DMS 273 (cell line): ENCODE results near the gene PARL.

Source experiments
- DNase-seq: peaks from one replicate; lab custom pipeline; 2025; ENCODE audit not compliant: unreplicated experiment; lab: John Stamatoyannopoulos, UW

The PARL gene

DNA sequence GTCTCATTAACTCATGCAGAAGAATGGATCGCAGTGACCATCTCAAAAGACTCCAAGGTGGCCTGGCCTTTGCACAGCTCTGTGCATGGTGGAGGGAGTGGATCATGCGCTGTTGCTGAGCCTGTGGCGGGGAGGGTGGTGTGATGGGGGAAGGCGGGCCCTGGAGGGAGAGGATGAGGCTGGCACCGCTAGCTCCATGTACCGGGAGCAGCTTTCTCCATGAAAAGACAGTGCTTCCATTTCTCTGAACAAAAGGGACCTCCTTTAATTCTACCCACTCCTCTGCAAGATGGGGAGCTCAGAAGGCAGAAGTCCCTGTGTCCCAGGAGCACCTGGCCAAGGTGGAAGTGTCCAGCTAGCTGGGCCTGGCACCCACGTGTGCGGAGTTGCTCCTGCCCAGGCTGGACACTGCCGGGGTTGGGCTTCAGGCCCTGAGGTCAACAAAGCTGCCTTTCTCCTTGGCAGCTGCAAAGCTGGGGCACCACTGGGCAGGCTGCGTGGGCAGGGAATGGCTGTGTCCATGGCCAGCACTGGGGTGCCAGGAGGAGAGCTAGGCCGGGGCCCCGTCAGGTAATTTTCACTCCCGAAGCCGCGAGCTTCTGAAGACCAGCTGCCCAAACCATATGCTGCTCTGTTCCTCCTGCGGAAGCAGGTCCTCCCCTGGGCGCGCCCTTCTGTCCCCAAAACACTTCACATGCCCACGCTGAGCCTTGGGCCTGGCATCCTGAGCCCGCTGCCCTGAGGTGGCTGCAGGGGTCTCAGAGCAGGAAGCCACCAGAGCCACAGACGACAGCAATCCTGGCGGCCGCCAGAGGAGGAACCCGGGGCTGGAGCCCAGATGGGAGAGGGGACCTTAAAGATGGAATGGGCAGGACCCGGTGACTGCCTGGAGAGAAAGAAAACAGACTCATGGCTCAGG, 65.7 kb downstream of the PARL start:
- DNase-seq: peak; percentile 81

- no peak for DNase-seq
These were observed 66.5 kb downstream of the PARL start for GRCh38 chr3:183818041-183818620.

GRCh38 chr3:183817639-183818038, 67.0 kb downstream of the PARL start:
- peak; percentile 70 for DNase-seq

GRCh38 chr3:183816681-183817510, 67.8 kb downstream of the PARL start:
- DNase-seq: peak; percentile 70

DNA sequence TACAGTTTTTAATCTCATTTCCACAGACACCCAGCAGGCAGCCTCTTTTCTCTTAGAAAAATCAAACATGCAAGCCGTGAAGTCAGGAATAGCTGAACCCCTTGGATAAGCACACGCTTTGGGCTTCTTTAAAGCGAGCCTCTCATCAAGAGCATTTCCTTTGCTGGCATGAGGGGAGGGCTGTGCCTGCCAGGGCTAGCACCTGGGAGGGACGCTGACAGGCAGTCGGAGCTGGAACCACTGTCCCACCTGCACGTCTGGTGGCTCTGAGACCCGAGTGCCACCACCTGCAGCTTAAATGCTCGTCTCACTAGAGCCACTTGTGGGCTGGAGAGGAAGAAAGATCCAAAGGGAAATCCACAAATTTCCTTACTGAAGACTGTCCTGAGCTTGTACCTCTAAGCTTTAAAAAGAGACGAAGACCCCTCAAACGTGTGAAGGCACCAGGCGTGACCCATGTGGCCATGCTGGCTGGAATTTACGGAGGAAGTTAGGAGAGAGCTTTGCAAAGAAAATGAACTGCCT, 68.7 kb downstream of the PARL start:
- no peak for DNase-seq

GRCh38 chr3:183815563-183815940, 69.1 kb downstream of the PARL start:
- DNase-seq: no peak

DNA sequence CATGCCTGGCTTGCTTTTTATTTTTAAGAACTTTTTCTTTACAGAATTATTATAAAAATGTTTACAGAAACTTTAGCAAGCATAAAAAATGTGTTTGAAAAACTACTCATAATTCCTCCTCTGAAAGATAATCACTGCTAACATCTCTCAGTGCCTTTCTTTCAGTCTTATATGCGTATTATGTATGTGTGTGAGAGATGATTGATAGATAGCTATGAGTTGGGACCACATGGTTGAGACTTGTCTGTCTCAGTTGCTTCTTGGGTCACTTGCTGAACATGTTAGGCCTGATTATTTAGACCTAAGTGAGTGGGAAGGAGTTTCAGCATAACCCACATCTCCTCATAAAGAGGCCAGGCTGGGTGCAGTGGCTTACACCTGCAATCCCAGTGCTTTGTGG, 70.4 kb downstream of the PARL start:
- no peak for DNase-seq

- peak; percentile 81 for DNase-seq
These were observed 71.8 kb downstream of the PARL start for GRCh38 chr3:183812761-183813445.

- DNase-seq: no peak
These were observed 73.0 kb downstream of the PARL start for GRCh38 chr3:183811638-183812037.

DNA sequence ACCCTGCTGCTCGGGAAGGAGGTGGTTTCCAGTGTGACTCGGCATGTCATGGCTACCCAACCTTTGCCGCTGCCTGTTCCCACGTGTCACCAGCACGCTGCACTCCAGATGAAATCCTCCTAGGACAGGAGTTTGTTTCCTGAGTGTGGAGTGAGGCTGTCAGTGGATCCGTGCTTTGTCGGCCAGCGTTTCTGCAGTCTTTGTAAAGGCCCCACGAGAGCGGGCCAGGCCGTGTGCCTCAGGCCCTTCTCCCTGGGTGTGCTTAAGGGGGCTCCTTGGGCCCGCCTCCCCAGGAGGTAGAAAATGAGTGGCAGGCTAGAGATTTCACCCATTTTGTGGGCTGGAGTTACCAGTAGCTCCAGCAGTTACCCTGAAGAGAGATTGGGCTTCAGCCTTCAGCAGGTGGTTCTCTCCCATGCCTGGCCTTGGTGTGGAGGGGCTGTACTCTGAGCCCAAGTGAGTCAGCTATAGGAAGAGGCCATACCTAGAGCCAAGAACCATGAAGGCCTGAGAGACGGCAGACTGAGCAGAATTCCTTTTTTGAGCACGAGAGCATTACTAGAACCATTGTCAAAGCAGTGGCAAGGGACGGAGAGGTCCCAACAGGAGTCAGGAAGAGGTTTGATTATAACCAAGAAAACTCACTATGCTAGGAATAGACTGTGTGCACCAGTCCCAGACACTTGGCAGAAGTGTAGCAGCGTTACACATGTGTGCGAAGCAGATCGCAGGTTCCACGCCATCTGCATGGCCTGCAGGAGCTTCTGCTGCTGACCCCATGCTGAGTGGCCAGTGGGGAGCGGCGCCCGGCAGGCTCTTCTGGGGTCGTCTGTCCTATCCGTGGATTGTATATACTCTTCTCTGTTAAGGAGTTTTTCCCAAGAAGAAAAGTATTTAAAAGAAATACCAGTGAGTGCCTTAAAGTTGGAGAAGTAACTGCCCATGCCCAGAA, 73.8 kb downstream of the PARL start:
- DNase-seq: no peak

GRCh38 chr3:183809270-183809669, 75.4 kb downstream of the PARL start:
- no peak for DNase-seq

GRCh38 chr3:183808355-183808754, 76.3 kb downstream of the PARL start:
- DNase-seq: no peak

GRCh38 chr3:183807881-183808280, 76.8 kb downstream of the PARL start:
- no peak for DNase-seq

DNA sequence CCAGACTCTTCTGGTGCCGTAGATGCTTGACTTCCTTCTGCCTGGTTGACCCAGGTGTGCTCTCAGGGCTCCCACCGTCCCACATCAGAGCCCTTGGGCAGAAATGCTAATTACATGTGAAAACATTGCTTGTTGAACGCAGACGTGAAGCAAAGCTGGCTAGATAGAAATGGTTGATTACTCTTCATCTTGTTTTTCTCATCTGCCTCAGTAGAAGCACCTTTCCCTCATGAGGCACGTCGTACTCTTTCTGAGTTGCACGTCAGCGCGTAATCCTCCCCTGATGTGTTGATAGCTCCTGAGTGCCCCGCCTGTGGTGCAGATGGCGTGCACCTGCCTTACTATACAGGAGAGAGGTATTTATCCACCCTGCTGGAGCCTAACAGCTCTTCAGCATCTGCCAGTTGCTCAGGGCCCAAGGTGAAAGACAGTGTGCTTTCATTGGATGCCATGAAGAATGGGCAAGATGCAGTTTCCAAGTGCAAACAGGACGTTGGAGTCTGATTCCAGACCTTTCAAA, 77.4 kb downstream of the PARL start:
- no peak for DNase-seq

DNA sequence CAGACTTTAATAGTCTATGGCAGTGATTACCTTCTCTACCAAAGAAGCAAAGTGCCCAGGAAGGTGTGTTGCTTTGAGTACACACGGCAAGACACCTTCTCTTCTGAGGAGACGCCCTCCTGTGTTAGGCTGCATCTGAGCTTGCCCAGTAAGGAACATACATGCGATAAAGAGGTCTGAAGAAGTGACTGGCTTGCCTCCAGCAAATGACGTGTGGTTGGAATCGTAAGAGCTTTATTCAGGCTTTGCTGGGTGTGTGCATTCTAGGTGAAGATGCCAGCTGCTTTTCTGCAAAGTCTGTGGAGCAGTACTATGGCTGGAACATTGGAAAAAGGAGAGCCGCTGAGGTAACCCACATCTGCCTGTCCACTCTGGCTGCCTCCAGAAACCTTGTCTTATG, 81.7 kb downstream of the PARL start:
- DNase-seq: no peak

GRCh38 chr3:183801601-183802000, 83.1 kb downstream of the PARL start:
- DNase-seq: no peak

DNA sequence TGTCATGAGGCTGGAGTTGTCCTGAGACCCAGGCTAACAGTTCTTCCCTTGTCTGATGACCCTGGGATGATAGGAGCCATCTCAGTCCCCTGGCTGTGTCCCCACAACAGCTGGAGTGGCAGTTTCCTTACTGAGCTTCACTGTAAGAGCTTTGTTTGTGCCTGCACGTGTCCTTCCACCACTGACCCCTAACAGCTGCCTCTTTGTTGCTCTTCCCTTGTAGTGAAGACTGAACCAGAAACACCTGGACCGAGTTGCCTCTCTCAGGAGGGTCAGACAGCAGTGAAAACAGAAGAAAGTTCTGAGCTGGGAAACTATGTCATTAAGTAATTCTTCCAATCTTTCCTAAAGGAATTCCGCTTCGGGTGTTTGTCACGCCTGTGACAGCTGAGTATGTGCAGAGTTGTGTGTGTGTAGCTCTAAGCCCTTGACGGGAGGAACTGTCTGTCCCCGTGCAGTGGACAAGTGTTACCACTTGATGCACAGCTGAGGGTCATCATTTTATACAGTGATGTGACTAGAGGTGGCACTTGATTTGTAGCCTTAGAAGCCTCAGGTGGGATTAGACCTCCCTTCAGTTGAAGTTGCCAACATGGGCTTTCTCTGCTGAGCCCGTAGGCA, 84.3 kb downstream of the PARL start:
- no peak for DNase-seq

- no peak for DNase-seq
These were observed 85.2 kb downstream of the PARL start for GRCh38 chr3:183799461-183799860.

DNA sequence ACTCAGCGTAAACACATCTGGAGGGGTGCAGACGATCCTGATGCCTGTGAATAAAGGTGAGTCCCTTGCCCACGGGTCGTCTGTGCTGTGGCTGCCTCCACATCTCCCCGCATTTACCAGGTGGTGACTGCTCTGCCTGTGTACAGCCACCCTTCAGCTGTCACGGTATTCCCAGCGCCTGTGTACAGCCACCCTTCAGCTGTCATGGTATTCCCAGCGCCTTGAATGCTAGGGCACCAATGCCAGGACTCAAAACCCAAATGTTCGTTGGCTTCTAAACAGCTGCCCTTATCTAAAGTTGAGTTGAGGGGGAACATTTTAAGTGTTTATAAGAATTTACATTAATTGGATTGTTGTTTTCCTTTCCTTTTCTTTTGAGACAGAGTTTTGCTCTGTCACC, 86.7 kb downstream of the PARL start:
- DNase-seq: no peak
